ENCODE data around the gene DGCR6.

GRCh38 chr22:18931905-18932652, 26.0 kb downstream of the DGCR6 start:
- TF ChIP-seq, protein P1, sequence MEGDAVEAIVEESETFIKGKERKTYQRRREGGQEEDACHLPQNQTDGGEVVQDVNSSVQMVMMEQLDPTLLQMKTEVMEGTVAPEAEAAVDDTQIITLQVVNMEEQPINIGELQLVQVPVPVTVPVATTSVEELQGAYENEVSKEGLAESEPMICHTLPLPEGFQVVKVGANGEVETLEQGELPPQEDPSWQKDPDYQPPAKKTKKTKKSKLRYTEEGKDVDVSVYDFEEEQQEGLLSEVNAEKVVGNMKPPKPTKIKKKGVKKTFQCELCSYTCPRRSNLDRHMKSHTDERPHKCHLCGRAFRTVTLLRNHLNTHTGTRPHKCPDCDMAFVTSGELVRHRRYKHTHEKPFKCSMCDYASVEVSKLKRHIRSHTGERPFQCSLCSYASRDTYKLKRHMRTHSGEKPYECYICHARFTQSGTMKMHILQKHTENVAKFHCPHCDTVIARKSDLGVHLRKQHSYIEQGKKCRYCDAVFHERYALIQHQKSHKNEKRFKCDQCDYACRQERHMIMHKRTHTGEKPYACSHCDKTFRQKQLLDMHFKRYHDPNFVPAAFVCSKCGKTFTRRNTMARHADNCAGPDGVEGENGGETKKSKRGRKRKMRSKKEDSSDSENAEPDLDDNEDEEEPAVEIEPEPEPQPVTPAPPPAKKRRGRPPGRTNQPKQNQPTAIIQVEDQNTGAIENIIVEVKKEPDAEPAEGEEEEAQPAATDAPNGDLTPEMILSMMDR (optimal IDR thresholded peaks at IDR 0.05 in 1 of 3, IDR thresholded peaks at IDR 0.05 in 1 of 3, conservative IDR thresholded peaks at IDR 0.05 in 1 of 3; ENCODE audit: extremely low read depth in 1 of 3, insufficient read depth in 2 of 3, low read length in 3 of 3): no peak
- no peak for TF ChIP-seq EZH2 (IDR thresholded peaks at IDR 0.05; ENCODE audit: low read length)
